MM.1S (cell line): ENCODE measurements around the gene ZNF197.

Experiments used
- CTCF ChIP-seq: fragments of 300-600 bp; sonication (generic); IDR thresholded peaks from 2 replicates; pipeline ENCODE4 v1.5.1; 2016; ENCODE audit warnings: antibody characterized with exemption, low read length, mixed read lengths
- EZH2 ChIP-seq: fragments of 300-600 bp; sonication (generic); optimal IDR thresholded peaks from 2 replicates; pipeline ENCODE3; 2017; ENCODE audit warnings: low read depth, mild to moderate bottlenecking, antibody characterized with exemption, low read length, mixed read lengths

GRCh38 chr3:44649709-44650108 lies 24.9 kb downstream of the ZNF197 start:
- no peak for TF ChIP-seq CTCF
- TF ChIP-seq EZH2, result no peak
